Activated CD4-positive, alpha-beta T cell treated with anti-CD3 and anti-CD28 coated beads, Interleukin-2, amount 50 U/mL, for 24 hours (primary cell): ENCODE measurements around the gene UBN2.

ENCODE experiments used
- DNase-seq, 2 donors: peaks; one replicate each; pipeline ENCODE4 v3.0.0-alpha.2; 2020; ENCODE audit warnings: low read depth in 1 of 2, low spot score in 1 of 2

UBN2 gene

GRCh38 chr7:139341776-139342226 lies 110.8 kb downstream of the UBN2 start:
- DNase-seq: no peak

DNA sequence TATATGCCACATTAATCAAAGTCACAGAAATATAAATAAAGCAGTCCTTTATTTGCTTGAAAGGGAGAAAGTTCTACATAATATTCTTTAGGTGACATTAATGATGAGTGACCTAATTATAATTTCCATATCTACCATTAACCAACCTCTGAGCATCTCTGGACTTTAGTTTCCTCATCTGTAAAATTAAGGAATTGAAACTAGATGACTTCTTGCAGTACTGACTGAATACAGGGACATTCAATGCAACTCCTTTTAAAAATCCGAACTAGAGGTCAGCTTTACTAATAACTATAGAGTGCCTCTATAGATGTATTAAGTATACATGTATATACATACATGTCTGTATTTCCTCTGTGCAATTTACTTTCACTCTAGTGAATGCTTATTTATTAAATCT lies 114.0 kb downstream of the UBN2 start:
- no peak for DNase-seq

DNA sequence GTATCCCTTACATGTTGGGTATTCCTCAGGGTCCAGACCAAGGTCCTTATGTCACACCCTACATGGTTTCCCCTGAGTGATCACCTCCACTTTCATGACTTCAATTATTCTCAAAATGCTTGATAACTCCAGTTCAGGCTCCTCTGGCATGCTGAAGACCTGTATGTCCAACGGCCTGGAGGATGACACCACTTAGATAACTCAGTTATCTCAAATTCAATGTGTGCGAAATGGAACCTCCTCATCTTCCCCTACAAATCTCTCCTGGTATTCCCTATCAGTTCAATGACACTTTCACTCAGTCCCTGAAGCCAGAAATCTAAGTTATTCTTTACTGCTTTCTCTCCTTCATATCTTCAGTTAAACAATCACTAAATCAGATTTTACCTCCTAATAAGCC lies 120.0 kb downstream of the UBN2 start:
- DNase-seq: no peak

DNA sequence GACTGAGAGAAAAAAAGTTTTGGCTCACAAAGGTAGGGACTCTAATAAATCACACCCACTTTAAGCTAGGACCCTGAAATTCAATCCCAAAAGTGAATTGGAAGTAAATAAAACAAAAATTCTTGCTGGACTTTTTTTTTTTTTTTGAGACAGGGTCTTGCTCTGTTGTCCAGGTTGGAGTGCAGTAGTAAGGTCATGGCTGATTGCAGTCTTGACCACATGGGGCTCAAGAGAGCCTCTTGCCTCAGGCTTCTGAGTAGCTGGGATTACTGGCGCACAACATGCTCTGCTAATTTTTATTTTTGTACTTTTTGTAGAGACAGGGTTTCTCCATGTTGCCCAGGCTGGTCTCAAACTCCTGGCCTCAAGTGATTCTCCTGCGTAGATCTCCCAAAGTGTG lies 123.7 kb downstream of the UBN2 start:
- DNase-seq: no peak

- DNase-seq: no peak
Observed at GRCh38 chr7:139355320-139355719, 124.3 kb downstream of the UBN2 start.
